ENCODE data around the gene LIPC. TPM values are rescaled to one million over a fixed set of nuclear protein-coding genes. Genes with fewer than 3 reads are reported as not detected.

Gene LIPC
- total and polyA plus RNA-seq, 2 donors (not counting 3 experiments of a cell fraction or from before 2014, with no cell fraction given) = not detected

- Histone ChIP-seq H2AFZ (ENCODE audit: low read depth, low read length) (no peak overlapping the region), H3K4me2 (ENCODE audit: insufficient read depth, low read length) (no peak overlapping the region), H3K9me3 (replicated peaks; ENCODE audit: control insufficient read depth, insufficient read depth, low read length) (no peaks in the 10 kb centered on the region), H3K36me3 (ENCODE audit: control insufficient read depth in 2 of 2, extremely low read depth in 1 of 2, insufficient read depth in 2 of 2, low read length in 2 of 2) (no peaks in the 10 kb centered on the region), H3K4me3 (replicated peaks in 1 of 3; ENCODE audit: insufficient read depth in 1 of 3, low read depth in 1 of 3, low read length in 3 of 3) (no peak overlapping the region), H3K4me1 (ENCODE audit: control insufficient read depth, extremely low read depth, insufficient read depth, low read length) (peaks cover 6% of the 10 kb centered on the region), H3K79me2 (ENCODE audit: control insufficient read depth, insufficient read depth, low read length) (no peaks in the 10 kb centered on the region), H3K27ac (ENCODE audit: insufficient read depth, low read depth, low read length) (no peak overlapping the region), H3K9me1 (replicated peaks; ENCODE audit: control insufficient read depth, extremely low read depth, insufficient read depth, low read length) (no peaks in the 10 kb centered on the region), H4K20me1 (replicated peaks; ENCODE audit: control insufficient read depth, extremely low read depth, insufficient read depth, low read length) (no peaks in the 10 kb centered on the region), H3K27me3 (ENCODE audit: control insufficient read depth in 2 of 2, insufficient read depth in 2 of 2, low read length in 2 of 2) (no peaks in the 10 kb centered on the region), H3K9ac (replicated peaks; ENCODE audit: extremely low read depth, insufficient read depth, low read length) (no peak overlapping the region)
- no peak for TF ChIP-seq FOS (IDR thresholded peaks at IDR 0.05; ENCODE audit: borderline replicate concordance, insufficient read depth, low read length)
- no peak for TF ChIP-seq JUN (IDR thresholded peaks at IDR 0.05; ENCODE audit: borderline replicate concordance, insufficient read depth, insufficient read length, low read depth)
- TF ChIP-seq CTCF (IDR thresholded peaks at IDR 0.05; ENCODE audit: extremely low read depth in 1 of 2, insufficient read depth in 1 of 2, low read depth in 1 of 2, low read length in 2 of 2) = no peak
- no peak for TF ChIP-seq MAX (IDR thresholded peaks at IDR 0.05; ENCODE audit: insufficient read depth, insufficient read length)
- no peak for TF ChIP-seq POLR2AphosphoS5 (IDR thresholded peaks at IDR 0.05; ENCODE audit: insufficient read depth, low read depth, low read length)
- no TSS peak for BruUV-seq (replicated peaks)
- dilution Hi-C loops (cut with MboI; ENCODE audit: extremely low pct_ligation_motif_present, low sequenced_read_pairs) (no loop called here), intact Hi-C loops (cut with micrococcal nuclease) (no loop called here)
- DNase-seq (ENCODE audit: low read depth, low spot score) (no peak), FAIRE-seq (no peak)
- ChIA-PET POLR2A (no interaction called here), CTCF (no interaction called here)
Measured at GRCh38 chr15:58452775-58453174, 21.0 kb downstream of the LIPC start.

All from endothelial cell of umbilical vein (primary cell).